T-helper 1 cell treated with Interleukin-12 subunit alpha and Interleukin-12 subunit beta and Interleukin-4 antibody, amounts not matched to agents 30 μg/mL and 1 μg/mL, for 36 hours (primary cell): ENCODE measurements around the gene BAIAP2.
A peak's percentile ranks its signal among the peaks of the same experiment; 100 is the strongest.

Experiments used
- H3K27ac Mint-ChIP-seq: one replicate; pipeline ENCODE4 v1.8.0; 2021; ENCODE audit warnings: mild to moderate bottlenecking, mixed read lengths
- H3K27me3 Mint-ChIP-seq: one replicate; pipeline ENCODE4 v1.8.0; 2021; ENCODE audit warnings: low read depth, mixed read lengths
- H3K36me3 Mint-ChIP-seq: one replicate; pipeline ENCODE4 v1.8.0; 2021; ENCODE audit warnings: low read depth, mixed read lengths
- H3K4me1 Mint-ChIP-seq: one replicate; pipeline ENCODE4 v1.8.0; 2021; ENCODE audit warnings: low read depth, mixed read lengths
- H3K4me3 Mint-ChIP-seq: one replicate; pipeline ENCODE4 v1.8.0; 2021; ENCODE audit warnings: mild to moderate bottlenecking, moderate library complexity, mixed read lengths
- H3K9me3 Mint-ChIP-seq: one replicate; pipeline ENCODE4 v1.8.0; 2021; ENCODE audit warnings: mixed read lengths

BAIAP2 gene

DNA sequence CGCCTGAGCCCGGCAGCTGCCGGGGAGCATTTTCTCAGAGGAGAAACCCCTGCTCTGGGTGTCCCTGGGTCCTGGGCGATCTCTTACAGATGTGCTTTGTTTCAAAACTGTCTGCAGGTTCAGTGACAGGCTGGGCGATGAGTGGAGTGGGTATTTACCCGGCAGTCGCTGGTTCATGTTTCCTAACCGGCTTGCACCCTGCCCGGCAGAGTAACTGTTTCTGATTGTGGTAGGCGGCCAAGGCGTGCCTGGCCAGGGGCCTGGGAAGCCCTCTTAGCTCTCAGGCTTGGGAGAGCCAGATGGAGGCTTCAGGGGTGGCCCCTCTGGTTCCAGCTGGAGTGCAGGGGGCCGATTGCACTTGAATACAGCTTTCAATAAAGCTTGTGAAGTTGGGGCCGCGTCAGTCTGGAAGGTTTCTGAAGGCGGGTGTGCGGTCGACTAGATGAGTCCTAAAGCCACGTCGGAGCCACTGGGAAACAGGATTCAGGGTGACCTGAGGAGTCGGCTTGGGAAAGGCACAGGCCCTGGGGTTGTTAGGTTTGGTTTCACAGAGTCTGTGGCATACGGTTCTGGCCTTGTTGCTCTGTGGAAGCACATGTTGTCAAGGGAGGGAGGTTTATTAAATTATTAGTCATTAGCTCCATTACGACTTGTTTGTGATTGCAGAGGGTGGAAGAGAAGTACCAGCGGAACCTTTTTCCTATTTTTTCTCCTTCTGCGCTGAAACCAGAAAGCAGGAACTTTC lies 1.4 kb downstream of the BAIAP2 start:
- H3K36me3 Mint-ChIP-seq = no peaks in the 10 kb centered on the region
- H3K9me3 Mint-ChIP-seq = no peaks in the 10 kb centered on the region
- peak overlapping the region; percentile 21 for H3K4me3 Mint-ChIP-seq
- peaks cover 50% of the 10 kb centered on the region for H3K27me3 Mint-ChIP-seq
- H3K27ac Mint-ChIP-seq = no peak overlapping the region
- H3K4me1 Mint-ChIP-seq = peaks cover 7% of the 10 kb centered on the region

DNA sequence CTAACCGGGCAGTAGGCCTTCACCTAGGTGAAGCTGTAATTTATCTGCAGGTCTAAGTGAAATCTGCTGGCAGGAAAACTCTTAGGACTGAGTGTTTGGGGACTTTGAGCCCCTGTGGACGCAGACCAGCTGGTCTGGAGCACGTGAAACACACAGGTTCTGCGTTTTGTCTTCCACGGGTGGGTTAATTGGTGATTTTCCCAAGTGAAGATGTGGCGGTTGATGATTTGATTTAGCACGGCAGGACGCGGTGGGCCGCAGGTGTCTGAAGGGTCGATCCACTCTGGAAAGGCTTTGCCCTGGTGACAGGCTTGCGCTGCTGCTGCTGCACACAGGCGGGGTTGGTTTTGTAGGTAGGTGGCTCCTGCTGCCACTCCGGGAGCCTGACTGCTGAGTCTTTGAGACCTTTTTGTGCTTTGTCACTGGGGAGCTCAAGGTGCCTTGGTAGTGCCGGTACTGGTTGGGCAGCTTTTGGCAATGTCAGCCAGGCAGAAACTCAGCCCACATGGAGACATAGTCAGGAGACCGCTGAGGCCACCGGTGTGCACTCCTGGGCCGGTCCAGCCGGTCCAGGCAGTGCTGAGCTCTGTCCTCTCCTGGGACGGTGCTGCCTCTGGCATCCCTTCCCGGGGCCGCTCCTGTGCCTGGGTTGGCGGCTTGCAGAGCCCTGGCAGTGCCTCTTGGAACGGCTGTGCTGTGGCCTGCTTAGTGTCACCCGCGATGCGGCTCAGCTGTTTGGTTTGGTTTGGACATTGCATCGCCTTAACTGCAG lies 2.3 kb downstream of the BAIAP2 start:
- Mint-ChIP-seq H3K27me3 (peaks cover 48% of the 10 kb centered on the region), H3K4me3 (no peak overlapping the region), H3K36me3 (no peaks in the 10 kb centered on the region), H3K27ac (no peak overlapping the region), H3K4me1 (peaks cover 7% of the 10 kb centered on the region), H3K9me3 (no peaks in the 10 kb centered on the region)

DNA sequence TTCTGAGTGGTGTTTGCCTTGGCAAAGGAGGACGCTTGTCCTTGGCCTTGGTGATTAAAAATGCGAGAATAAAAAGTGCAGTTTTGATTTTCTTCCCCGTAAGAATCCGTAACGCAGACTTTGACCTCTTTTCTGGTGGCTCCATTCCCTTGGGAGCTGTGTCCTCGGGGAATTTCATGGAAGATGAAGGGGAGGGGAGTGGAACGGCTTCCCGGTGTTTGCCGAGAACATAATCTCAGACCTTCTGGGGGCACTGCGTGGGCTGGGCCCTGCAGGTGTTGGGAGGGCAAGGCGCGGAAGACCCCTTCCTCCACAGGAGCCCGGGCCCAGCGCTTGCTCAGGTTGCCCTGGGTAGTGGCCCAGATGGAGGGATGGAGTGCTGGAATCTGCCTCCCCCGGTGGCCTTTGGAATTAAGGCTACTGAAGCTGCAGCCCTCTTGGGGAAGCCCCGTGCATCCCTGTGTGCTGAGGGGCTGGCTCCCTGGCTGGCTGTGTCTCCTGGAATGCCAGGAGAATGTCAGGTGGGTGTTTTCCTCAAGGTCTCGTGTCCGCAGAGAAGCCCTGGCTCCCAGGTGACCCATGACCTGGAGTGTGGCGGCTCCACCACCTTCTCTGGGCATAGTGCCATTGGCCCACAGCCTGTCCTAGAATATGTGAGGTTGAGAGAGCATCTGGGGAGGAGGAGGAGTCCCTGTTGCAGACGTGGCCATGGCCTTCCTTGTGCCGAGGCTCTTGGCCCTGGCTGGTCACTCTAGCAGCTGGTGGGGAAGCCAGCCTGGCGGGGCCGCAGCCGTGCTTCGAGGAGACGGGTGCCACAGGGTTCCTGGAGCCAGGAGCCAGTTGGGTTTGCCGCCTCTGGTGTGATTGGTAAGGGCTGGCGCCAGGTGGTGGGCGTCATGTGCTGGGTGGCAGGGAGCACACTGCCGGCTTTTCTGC lies 3.1 kb downstream of the BAIAP2 start:
- H3K36me3 Mint-ChIP-seq = no peaks in the 10 kb centered on the region
- H3K27ac Mint-ChIP-seq = no peak overlapping the region
- peaks cover 40% of the 10 kb centered on the region for H3K27me3 Mint-ChIP-seq
- H3K9me3 Mint-ChIP-seq = no peaks in the 10 kb centered on the region
- no peak overlapping the region for H3K4me3 Mint-ChIP-seq
- H3K4me1 Mint-ChIP-seq = peaks cover 7% of the 10 kb centered on the region

DNA sequence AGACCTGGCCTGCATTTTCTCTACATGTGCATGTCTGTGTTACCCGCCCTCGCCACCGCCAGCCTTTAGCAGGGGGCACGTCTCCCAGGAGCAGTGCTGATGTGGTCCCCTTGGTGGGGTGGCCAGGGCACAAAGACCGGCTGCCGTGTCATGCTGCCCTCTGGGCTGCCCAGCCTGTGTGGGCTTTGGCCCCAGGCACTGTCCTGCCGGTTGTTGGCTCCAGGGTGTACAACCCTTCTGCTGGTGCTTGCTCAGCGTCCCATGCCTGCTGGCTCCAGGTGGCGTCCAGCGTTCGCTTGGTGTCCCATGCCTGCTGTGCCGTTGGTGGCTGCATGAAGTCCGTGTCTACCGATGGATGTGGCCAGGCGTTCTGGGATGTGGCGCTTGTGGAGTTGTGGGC lies 4.1 kb downstream of the BAIAP2 start:
- Mint-ChIP-seq H3K27ac (no peak overlapping the region), H3K36me3 (no peaks in the 10 kb centered on the region), H3K9me3 (no peaks in the 10 kb centered on the region), H3K4me1 (peaks cover 4% of the 10 kb centered on the region), H3K4me3 (no peak overlapping the region), H3K27me3 (peaks cover 30% of the 10 kb centered on the region)

DNA sequence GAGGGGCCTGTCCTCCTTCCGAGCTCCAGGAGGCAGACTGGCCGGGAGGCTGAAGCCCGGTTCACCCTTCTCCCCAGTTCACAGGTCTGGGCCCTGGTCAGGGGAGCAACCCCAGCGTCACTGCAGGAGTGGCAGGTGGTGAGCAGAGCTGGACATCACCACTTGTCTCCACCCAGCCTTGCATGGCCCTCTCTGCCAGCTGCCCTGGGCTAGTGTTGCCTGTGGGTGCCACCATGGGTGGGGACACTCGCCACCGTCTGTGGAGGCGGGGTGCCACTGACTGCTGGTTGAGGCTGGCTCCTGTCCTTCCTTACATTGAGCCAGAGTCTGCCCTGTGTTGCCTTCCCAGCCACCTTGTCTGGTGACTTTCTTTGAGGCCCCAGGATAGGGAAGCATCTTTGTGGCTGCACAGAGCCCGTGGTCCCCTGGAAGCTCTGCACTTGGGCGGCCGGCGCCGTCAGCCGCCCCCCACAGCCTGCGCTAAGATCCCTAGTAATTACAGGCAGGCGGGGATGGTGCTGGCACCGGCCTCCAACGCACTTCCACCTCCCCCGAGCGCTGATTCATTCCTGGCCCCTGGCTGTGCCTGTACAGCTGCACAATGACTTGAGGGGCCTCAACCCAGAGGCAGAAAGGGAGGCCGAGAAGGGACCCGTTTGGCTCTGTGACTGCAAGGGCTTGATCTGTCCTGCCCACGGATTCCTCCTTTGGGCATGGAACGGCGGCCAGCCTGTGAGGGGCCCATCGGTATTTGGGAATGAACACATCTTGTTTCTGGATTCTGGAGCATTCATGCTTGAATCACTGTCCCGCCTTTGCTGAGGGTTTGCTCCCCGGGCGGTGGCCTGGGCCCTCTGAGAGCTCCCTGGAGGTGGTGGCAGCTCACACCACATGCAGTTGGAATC lies 5.2 kb downstream of the BAIAP2 start:
- no peak overlapping the region for H3K27ac Mint-ChIP-seq
- H3K36me3 Mint-ChIP-seq = no peaks in the 10 kb centered on the region
- no peaks in the 10 kb centered on the region for H3K9me3 Mint-ChIP-seq
- peaks cover 25% of the 10 kb centered on the region for H3K27me3 Mint-ChIP-seq
- no peak overlapping the region for H3K4me3 Mint-ChIP-seq
- peaks cover 2% of the 10 kb centered on the region for H3K4me1 Mint-ChIP-seq

DNA sequence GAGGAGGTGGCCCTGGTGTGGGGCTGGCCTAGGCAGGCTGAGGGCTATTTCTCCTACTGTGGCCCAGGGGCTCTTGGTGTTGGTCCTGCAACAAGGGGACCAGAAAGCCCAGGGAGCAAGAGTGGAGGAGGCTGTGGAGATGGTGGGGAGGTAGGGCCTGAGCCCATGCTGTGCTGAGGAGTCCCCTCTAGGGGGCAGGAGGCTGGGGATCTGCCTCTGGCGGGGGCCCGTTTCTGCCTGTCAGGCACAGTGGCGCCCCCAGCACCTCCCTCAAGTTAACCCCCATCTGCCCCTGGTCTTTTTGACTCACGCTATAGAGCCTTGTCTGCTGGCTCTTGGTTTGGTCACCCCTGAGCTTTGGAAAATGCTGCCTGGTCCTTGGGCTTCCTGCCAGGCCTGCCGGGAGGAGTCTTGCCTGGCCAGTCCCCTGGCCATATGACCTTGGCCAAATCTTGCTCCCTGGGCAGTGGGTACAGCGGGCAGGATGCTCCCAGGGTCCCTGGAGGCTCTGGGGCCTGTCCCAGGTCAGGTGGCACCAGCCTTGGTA lies 5.9 kb downstream of the BAIAP2 start:
- Mint-ChIP-seq H3K27ac (no peak overlapping the region), H3K4me1 (no peaks in the 10 kb centered on the region), H3K4me3 (no peak overlapping the region), H3K27me3 (peaks cover 20% of the 10 kb centered on the region), H3K9me3 (no peaks in the 10 kb centered on the region), H3K36me3 (no peaks in the 10 kb centered on the region)

DNA sequence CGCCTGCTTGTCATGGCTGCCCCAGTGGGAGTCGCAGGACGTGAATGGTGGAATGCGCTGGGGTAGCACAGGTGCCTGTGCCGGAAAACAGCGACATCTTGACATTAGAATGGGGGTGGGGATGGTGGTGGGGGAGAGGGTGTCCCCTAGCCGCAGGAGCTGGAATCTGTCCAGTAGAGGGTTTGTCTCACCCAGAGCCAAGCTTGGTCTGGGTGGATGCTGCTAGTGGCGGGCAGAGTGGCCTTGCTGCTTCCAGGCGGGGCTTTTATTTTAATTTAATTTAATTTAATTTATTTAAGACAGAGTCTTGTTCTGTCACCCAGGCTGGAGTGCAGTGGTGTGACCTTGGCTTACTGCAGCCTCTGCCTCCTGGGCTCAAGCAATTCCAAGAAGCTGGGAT lies 7.7 kb downstream of the BAIAP2 start:
- no peak overlapping the region for H3K4me3 Mint-ChIP-seq
- peaks cover 4% of the 10 kb centered on the region for H3K27me3 Mint-ChIP-seq
- H3K9me3 Mint-ChIP-seq = no peaks in the 10 kb centered on the region
- no peaks in the 10 kb centered on the region for H3K36me3 Mint-ChIP-seq
- H3K4me1 Mint-ChIP-seq = no peaks in the 10 kb centered on the region
- no peak overlapping the region for H3K27ac Mint-ChIP-seq

DNA sequence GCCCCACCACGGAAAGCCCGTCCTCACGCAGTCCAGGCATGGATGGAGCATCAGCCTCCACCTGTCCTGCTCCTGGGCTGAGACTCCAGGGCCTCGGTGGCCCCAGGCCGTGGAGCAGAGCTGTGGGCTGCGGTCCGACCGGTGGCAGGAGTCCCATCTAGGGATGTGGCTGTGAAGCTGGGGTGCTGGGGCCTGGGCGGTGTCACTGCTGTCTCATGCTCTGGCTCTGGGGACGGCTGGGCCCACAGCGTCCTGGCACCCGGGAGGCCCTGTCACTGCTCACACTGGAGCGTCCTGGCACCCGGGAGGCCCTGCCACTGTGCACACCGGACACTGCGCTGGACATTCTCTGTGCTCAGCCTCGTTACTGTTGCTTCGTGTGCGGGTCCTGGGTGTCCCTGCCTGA lies 8.4 kb downstream of the BAIAP2 start:
- no peak overlapping the region for H3K4me3 Mint-ChIP-seq
- no peaks in the 10 kb centered on the region for H3K4me1 Mint-ChIP-seq
- no peaks in the 10 kb centered on the region for H3K27me3 Mint-ChIP-seq

DNA sequence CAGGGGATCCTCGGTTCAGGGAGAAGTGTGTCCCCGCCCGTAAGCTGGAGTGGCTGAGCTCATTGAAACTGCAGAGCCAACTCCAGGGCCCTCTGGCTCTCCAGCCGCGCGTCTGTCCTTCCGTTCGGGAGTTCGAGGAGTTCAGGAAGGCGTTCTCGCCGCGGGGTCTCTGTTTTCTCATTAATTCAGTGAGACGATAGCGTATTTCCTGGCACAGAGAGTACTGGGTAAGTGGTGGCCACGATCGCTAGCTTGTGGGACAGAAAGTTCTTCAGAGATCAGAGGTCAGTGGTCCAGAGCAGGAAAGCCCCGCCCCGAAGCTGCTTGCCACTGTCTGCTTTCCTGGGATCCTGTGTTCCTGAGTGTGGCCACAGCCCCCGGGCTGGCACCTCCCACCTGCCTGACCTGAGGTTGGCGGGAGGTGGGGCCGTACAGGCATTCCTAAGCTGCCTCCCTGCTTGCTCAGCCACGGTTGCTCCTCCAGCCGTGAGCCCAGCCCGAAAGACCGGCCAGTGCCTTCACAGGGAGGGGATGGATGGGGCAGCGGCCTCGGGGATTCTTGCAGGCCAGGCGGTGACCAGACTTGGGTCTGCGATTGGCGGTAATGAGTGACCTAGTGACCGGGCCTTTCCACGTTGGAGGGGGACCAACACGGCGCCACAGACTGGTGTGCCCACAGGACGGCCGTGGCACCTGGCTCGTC lies 8.9 kb downstream of the BAIAP2 start:
- no peak overlapping the region for H3K27ac Mint-ChIP-seq
- no peak overlapping the region for H3K4me3 Mint-ChIP-seq
- H3K27me3 Mint-ChIP-seq = no peaks in the 10 kb centered on the region
- no peaks in the 10 kb centered on the region for H3K4me1 Mint-ChIP-seq
- no peaks in the 10 kb centered on the region for H3K9me3 Mint-ChIP-seq
- H3K36me3 Mint-ChIP-seq = no peaks in the 10 kb centered on the region

More for the DNA sequence above, 8.4 kb downstream of the BAIAP2 start:
- Mint-ChIP-seq H3K36me3 (no peaks in the 10 kb centered on the region), H3K9me3 (no peaks in the 10 kb centered on the region), H3K27ac (no peak overlapping the region)

DNA sequence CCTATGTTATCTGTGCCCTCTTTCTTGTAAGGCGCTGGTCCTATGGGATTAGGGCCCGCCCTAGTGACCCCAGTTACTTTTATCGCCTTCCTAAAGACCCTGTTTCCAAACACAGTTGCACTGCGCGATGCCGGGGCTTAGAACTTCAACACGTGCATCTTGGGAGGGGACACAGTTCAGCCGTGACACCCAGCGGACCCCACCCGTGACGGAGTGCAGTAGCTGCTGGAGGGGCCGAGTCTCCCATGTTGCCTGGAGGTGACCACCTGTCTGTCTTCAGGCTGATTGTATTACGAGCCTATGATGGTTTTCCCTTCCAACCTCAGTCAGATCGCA lies 9.4 kb downstream of the BAIAP2 start:
- H3K4me3 Mint-ChIP-seq = no peak overlapping the region
- no peaks in the 10 kb centered on the region for H3K9me3 Mint-ChIP-seq
- no peak overlapping the region for H3K27ac Mint-ChIP-seq
- H3K27me3 Mint-ChIP-seq = no peaks in the 10 kb centered on the region
- no peaks in the 10 kb centered on the region for H3K36me3 Mint-ChIP-seq
- peaks cover 4% of the 10 kb centered on the region for H3K4me1 Mint-ChIP-seq

DNA sequence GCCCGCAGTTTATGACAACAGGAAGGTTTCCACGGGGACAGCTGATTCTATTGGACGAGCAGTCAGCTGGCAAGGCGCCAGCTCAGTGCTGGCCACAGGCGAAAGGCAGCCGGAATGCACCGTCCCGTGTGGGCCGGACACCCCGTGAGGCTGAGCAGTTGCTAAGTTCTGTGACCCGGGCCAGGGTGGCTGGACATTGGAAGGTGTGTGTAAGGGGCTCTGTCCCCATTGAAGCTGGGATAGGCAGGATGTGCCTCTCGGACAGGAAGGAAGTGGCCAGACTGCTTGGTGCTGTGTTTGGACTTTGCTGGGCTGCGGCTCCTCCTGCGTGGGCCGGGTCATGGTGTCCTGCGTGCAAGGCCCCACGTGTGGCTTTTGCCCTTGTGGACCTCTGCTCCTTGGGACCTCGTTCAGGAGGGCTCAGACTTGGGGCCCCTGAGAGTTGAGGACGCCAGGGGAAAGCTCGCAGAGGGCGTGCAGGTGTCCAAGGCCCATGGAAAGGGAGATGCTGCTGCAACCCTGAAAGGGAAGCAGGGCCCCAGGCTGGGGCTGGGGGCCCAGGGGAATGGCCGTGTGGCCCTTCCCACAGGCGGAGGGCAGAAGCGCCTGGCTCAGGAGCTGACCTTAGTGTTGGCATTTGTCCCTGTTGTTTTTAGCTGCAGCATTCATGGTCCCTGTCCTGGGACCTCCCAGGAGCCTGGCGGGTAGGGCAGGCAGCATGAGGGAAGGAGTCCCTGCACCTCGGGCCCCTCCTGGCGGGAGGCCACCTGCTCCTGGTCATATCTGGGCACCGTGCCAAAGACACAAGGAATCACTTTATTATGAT lies 10.0 kb downstream of the BAIAP2 start:
- Mint-ChIP-seq H3K4me1 (peaks cover 6% of the 10 kb centered on the region), H3K9me3 (no peaks in the 10 kb centered on the region), H3K36me3 (no peaks in the 10 kb centered on the region), H3K4me3 (no peak overlapping the region), H3K27me3 (no peaks in the 10 kb centered on the region), H3K27ac (no peak overlapping the region)

DNA sequence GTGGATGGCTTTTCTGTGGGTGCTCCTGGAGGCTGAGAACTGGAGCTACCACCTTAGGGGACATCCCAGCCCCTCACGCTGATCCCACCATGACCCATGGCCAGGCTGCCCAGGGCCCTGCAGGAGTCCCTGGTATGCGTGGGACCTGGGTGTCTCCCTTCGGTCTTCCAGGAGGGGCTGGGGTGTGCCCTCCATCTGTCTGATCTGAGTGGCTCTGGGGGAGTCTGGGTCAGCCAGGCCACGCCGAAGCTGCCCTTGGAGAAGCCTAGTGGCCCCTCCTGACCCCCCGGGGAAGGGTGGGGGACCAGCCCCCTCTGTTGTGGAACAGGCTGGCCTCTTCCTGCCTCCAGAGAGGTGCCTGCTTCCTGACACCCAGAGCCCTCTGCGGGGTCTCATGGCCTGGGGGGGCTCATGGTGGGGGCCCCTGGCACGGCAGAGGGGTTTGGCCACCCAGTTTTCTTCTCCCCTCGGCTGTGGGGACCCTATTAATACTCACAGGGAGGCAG lies 10.7 kb downstream of the BAIAP2 start:
- Mint-ChIP-seq H3K4me3 (no peak overlapping the region), H3K36me3 (no peaks in the 10 kb centered on the region), H3K27ac (no peak overlapping the region), H3K27me3 (no peaks in the 10 kb centered on the region), H3K9me3 (no peaks in the 10 kb centered on the region), H3K4me1 (peaks cover 6% of the 10 kb centered on the region)
